Measurements from ENCODE around the gene LMO3.

Gene LMO3

DNA sequence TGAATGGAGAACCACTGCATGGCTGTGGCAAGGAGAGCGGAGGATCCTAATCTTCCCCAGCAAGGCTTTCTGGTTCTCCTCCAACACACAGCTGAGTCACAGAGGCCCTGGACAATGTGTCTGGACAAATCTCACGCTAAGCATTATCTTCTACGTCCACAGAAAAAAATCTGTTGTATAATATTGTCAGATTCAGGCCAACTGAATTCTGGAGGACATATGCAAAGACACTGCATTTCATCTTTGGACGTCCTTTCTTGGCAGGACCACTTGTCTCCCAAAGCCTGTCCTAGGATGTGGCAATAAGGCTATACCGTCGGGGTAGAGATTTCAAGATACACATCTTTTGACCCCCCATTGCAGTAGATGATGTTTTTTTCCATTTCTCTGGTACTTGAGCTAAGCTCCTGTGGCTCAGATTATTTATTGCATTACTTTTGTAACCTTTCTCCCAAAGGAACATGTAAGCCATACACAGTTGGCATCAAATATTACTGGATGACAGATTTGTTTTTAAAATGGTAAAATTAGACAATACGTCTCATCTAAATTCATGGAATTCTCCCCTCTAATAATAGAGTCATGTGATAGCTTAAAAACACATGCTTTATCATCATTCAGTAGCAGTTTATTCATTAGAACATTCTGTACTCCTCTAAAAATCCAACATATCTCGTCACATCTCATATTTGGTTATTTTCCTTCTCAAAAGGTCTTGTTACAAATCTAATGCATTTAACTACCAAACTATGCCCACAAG lies 19.4 kb downstream of the LMO3 start:
- Mint-ChIP-seq H3K4me1 (ENCODE audit: low read depth) (no peaks in the 10 kb centered on the region), H3K4me3 (no peak overlapping the region), H3K36me3 (ENCODE audit: low read depth) (no peaks in the 10 kb centered on the region), H3K27me3 (no peaks in the 10 kb centered on the region), H3K9me3 (peaks cover 11% of the 10 kb centered on the region), H3K27ac (no peak overlapping the region)
- no peak for DNase-seq

DNA sequence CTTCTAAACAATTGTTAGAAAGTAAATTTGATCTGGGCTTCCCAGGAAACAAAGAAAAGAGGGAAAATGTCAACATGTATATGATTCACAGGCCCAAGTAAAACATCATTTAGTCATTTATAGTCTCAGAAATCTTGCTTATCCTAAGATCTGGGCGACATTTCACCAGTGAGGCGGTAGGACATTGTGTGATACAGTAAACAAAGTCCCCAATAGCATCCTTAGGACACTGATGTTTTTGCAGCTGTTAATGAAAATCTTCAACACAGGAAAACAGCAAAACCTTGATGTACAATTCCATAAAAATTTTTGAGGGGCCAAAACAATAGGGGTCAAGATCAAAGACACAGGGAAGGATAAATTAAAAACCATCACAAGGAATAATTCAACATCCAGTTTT lies 20.2 kb downstream of the LMO3 start:
- H3K36me3 Mint-ChIP-seq (ENCODE audit: low read depth), result no peaks in the 10 kb centered on the region
- H3K27ac Mint-ChIP-seq, result no peak overlapping the region
- DNase-seq, result no peak
- no peak overlapping the region for H3K4me3 Mint-ChIP-seq
- H3K27me3 Mint-ChIP-seq, result no peaks in the 10 kb centered on the region
- no peaks in the 10 kb centered on the region for H3K4me1 Mint-ChIP-seq (ENCODE audit: low read depth)
- peaks cover 11% of the 10 kb centered on the region for H3K9me3 Mint-ChIP-seq

DNA sequence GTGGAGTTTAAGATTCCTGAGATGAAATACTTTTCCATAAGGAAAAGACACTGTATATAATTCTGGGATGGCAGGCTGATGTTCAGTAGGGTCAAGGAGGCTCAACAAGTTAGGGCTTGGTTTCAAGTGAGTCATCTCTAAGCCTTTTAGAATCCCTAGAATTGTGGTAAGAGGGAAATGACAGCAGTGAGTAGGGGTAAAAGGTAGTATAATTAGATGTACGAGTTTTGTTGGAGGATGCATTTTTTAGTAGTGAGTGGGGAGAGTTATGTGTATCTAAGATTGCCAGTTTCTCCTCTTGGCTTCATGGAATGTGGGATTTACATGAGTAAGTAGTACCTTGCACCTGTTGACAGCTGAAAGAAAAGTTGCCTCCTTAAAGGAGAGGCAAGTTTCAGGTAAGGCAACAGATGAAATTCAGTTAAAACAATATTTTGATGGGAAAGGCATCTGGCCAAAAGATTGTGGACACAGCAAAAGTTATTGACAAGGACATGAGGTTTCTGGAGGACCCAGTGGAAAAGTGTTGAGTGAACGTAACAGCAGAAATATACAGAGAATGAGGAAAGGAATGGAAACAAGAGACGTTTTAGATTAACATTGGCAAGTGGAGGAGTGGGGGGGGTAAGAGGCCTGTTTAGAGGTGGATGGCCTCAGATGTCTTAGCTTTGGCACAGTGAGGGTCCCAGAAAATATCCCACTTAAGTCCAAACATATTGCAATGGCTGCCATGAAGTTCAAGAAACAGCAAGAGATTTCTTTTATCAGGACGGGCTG lies 21.8 kb downstream of the LMO3 start:
- Mint-ChIP-seq H3K4me3 (no peak overlapping the region), H3K9me3 (peaks cover 8% of the 10 kb centered on the region), H3K27ac (no peak overlapping the region), H3K4me1 (ENCODE audit: low read depth) (no peaks in the 10 kb centered on the region), H3K27me3 (no peaks in the 10 kb centered on the region), H3K36me3 (ENCODE audit: low read depth) (no peaks in the 10 kb centered on the region)
- DNase-seq, result no peak

DNA sequence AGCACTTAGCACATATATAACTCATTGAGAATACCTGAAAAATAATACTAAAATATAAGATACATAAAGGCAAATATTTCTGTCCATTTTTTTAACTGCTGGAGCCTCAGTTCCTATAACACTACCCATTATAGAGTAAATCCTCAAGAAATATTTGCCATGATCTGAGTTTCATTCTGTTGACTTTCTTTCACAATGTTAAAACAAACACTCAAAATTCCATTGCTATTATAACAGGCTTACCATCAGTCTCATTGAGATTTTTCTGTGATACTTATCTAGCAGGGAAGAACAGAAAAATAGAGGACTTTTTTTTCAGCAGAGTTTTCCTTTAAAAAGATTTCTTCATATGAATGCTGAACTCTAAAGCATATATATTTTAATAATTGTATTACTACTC lies 24.5 kb downstream of the LMO3 start:
- H3K27me3 Mint-ChIP-seq, result no peaks in the 10 kb centered on the region
- H3K4me3 Mint-ChIP-seq, result no peak overlapping the region
- no peaks in the 10 kb centered on the region for H3K4me1 Mint-ChIP-seq (ENCODE audit: low read depth)
- H3K27ac Mint-ChIP-seq, result no peak overlapping the region
- no peaks in the 10 kb centered on the region for H3K36me3 Mint-ChIP-seq (ENCODE audit: low read depth)
- DNase-seq, result no peak
- H3K9me3 Mint-ChIP-seq, result peaks cover 8% of the 10 kb centered on the region

DNA sequence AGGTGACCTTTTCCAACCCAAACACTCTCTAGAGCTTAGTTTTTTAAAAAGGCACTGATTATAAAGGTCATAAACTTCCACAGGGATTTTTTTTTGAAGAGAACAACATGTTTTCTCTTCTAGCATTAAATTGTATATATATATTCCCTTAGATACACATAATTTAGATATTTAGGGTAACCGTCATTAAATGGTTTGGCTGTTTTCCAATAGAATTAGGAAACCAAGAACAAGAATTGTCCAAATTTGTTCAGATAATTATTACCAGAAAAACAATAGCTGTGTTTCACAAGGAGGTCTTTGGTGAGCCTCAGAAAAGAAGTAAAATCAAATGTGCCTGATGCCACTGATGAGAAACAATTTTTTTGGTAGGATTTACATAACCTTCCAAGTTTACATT lies 26.9 kb downstream of the LMO3 start:
- Mint-ChIP-seq H3K9me3 (peaks cover 6% of the 10 kb centered on the region), H3K36me3 (ENCODE audit: low read depth) (no peaks in the 10 kb centered on the region), H3K27ac (no peak overlapping the region), H3K27me3 (no peaks in the 10 kb centered on the region), H3K4me1 (ENCODE audit: low read depth) (no peaks in the 10 kb centered on the region), H3K4me3 (no peak overlapping the region)
- no peak for DNase-seq

DNA sequence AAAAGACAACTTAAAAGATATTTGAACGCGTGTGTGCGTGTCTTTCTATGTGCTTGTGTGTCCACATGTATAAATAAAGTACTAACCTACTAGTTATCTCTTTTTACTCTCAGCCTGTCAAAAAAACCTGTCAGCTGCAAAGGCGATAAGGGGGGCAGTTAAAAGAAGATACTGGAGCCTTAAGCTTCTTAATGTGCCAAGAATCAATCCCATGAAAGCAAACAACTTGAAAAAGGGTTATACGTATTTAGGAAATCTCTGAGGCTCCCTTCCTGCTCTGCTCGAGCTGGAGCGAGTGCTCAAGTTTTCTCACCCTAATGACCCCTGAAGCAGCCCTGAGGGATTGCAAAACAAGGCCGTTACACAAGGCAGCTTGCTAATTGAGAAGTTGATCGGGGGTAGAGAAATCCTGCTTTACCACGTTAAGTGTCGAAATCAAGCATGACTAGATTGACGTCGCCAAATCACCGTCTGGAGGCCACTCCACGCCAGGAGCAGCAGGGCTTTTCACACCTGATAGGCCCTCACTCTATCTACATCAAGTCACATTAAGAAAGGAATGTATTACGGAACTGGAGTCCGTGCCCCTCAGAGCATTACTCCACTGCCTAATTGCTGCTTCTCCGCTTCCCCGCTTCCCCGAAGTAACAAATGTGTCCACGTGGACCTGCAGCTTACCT lies 32.4 kb downstream of the LMO3 start:
- Mint-ChIP-seq H3K4me1 (ENCODE audit: low read depth) (no peaks in the 10 kb centered on the region), H3K27ac (no peak overlapping the region), H3K27me3 (no peaks in the 10 kb centered on the region), H3K9me3 (no peaks in the 10 kb centered on the region), H3K36me3 (ENCODE audit: low read depth) (no peaks in the 10 kb centered on the region), H3K4me3 (no peak overlapping the region)
- DNase-seq, result no peak

DNA sequence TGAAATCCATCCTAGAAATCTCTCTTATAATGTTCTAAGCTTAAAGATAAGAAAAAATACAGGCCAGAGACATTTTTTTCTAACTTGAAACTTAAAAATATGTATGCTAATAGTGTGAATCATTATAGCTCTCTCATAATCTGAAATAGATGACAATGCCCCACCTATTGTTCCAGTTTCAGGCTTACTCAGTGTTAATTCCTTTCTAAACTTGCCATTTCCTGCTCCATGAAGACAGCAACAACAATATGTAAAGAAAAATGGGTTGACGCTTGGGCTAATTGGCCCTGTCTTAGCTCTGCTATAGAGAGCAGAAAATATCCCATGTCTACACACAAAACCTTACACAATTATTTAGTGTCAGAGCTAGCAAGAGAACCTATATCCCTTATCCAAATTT lies 37.1 kb downstream of the LMO3 start:
- Mint-ChIP-seq H3K4me3 (no peak overlapping the region), H3K27ac (no peak overlapping the region), H3K4me1 (ENCODE audit: low read depth) (no peaks in the 10 kb centered on the region), H3K9me3 (peaks cover 10% of the 10 kb centered on the region), H3K27me3 (no peaks in the 10 kb centered on the region), H3K36me3 (ENCODE audit: low read depth) (no peaks in the 10 kb centered on the region)
- no peak for DNase-seq

DNA sequence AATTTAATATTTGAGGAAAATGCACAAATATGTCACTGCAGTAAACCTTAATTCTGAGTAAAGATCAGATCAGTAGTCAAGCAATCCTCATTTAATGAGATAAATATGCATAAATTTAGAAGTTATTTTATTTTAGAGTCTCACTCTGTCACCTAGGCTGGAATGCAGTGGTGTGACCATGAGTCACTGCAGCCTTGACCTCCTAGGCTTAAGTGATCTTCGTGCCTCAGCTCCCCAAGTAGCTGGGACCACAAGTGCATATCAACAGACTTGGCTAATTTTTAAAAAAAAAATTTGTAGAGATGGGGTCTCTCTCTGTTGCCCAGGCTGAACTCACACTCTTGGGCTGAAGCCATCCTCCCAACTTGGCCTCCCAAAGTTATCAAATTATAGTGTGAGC lies 41.3 kb downstream of the LMO3 start:
- H3K4me3 Mint-ChIP-seq, result no peak overlapping the region
- H3K4me1 Mint-ChIP-seq (ENCODE audit: low read depth), result no peaks in the 10 kb centered on the region
- H3K27me3 Mint-ChIP-seq, result no peaks in the 10 kb centered on the region
- no peak overlapping the region for H3K27ac Mint-ChIP-seq
- DNase-seq, result no peak
- no peaks in the 10 kb centered on the region for H3K36me3 Mint-ChIP-seq (ENCODE audit: low read depth)
- H3K9me3 Mint-ChIP-seq, result peaks cover 10% of the 10 kb centered on the region

DNA sequence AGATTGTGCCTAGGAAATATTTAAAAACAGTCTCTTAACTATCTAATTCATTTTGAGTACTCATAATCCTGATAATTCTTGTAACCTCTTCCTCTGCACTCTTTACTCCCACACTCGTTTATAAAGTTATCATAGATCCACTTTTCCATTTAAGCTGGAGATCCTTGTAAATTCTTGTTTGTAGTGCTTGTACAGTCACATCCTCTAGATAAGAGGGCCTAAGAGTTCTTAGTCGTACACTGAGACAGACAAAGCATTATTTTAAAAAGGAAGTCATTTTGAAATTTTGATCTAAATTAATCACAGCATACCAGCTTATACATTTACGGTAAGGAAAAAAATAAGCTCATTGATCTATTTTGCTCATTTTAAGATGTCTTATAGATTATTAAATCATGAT lies 42.5 kb downstream of the LMO3 start:
- Mint-ChIP-seq H3K4me3 (no peak overlapping the region), H3K36me3 (ENCODE audit: low read depth) (no peaks in the 10 kb centered on the region), H3K9me3 (peaks cover 10% of the 10 kb centered on the region), H3K4me1 (ENCODE audit: low read depth) (no peaks in the 10 kb centered on the region), H3K27ac (no peak overlapping the region), H3K27me3 (no peaks in the 10 kb centered on the region)
- no peak for DNase-seq

DNA sequence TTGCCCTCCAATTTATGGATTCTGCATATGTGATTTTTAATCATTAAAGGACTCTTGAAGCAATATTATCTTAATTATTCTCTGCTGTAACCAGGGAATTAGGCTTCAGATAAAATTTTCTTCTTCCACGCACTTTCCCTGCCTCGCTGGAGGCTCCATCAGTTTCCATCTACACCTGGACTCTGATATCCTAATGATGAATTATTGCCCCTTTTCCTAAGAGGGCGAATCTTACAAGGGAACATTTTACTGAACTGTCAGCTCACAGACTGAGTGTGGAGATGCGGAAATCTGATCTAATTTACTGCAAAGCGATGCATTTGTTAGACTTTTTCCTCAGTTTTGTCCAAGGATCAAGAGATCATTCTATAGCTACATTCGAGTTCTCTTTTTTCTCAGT lies 43.0 kb downstream of the LMO3 start:
- no peaks in the 10 kb centered on the region for H3K36me3 Mint-ChIP-seq (ENCODE audit: low read depth)
- H3K4me1 Mint-ChIP-seq (ENCODE audit: low read depth), result no peaks in the 10 kb centered on the region
- no peak for DNase-seq
- H3K4me3 Mint-ChIP-seq, result no peak overlapping the region
- no peaks in the 10 kb centered on the region for H3K27me3 Mint-ChIP-seq
- H3K27ac Mint-ChIP-seq, result no peak overlapping the region
- peaks cover 9% of the 10 kb centered on the region for H3K9me3 Mint-ChIP-seq

DNA sequence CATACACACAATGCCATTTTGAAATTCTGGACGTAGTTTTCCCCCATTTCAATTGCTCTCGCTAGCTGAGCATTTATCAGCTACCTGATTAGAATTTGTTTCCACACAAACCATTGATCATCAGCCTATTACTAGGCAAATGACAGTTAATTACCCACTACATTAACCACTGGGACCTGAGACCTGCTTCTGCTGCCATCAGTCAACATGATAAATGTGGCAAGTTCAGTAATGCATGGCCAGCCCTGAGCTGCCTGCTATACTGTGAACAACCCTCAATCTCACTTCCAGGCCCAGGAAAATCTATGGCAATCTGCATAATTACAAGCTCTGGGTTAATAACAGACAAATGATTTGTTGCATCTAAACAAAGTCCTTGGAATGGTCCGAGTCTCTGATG lies 43.5 kb downstream of the LMO3 start:
- H3K4me1 Mint-ChIP-seq (ENCODE audit: low read depth), result no peaks in the 10 kb centered on the region
- H3K36me3 Mint-ChIP-seq (ENCODE audit: low read depth), result no peaks in the 10 kb centered on the region
- H3K27ac Mint-ChIP-seq, result no peak overlapping the region
- H3K4me3 Mint-ChIP-seq, result no peak overlapping the region
- no peaks in the 10 kb centered on the region for H3K27me3 Mint-ChIP-seq
- H3K9me3 Mint-ChIP-seq, result peaks cover 6% of the 10 kb centered on the region
- no peak for DNase-seq

DNA sequence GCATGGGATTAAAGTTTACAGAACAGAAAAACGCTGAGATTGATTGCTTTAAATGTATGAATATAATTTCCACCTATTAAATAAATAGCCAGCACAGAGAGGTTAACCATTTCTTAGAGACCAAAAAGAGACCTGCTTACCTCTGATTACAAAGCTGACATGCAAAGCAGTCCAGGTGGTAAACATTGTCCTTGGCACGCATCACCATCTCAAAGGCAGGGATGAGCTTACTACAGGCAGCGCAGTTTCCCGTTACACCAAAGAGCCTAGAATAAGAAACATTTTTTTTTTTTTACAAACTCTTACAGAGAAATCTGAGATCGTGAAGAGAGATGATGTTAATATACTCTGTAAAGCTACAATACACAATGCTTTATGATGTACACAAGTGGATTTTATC lies 45.7 kb downstream of the LMO3 start:
- Mint-ChIP-seq H3K4me3 (no peak overlapping the region), H3K4me1 (ENCODE audit: low read depth) (no peaks in the 10 kb centered on the region), H3K9me3 (no peaks in the 10 kb centered on the region)

DNA sequence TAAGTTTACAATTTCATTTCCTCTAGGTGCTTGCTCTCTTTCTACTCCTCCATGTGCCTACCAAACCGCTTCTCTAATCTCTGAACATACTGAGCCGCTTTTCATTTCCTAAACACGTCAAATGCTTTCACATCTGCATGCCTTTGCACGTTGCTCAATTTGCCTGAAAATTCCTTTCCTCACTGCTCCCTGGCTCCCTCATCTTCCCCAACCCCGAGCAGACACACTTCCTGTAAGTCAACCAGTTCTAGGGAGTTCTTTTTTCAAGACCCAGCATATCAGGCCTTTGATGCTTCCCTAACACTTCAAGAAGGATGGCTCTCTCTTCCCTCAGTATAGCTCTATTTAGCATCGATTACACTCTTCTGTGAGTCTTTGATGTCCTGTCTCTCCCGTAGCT lies 50.3 kb downstream of the LMO3 start:
- Mint-ChIP-seq H3K4me1 (ENCODE audit: low read depth) (no peaks in the 10 kb centered on the region), H3K36me3 (ENCODE audit: low read depth) (no peaks in the 10 kb centered on the region), H3K9me3 (no peaks in the 10 kb centered on the region), H3K4me3 (no peak overlapping the region), H3K27me3 (no peaks in the 10 kb centered on the region), H3K27ac (no peak overlapping the region)
- DNase-seq, result no peak

More for the DNA sequence above, 45.7 kb downstream of the LMO3 start:
- Mint-ChIP-seq H3K27ac (no peak overlapping the region), H3K36me3 (ENCODE audit: low read depth) (no peaks in the 10 kb centered on the region), H3K27me3 (no peaks in the 10 kb centered on the region)
- no peak for DNase-seq

DNA sequence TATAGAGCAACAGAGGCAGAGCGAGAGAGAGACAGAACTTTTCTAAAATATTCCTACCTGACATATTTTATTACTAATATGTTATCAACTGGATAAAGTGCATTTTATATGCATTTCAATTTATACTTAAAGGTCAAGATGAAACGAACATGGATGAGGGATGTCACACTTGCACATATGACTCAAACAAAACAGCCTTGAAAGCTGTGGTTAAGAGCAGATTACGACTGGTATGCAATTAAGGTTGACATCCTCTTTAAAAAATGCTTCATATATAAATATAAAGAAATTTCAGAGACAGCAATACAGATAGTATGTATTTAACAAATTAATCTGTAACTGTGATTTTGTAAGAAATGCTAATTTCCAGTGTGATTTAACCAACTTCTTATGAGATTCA lies 52.5 kb downstream of the LMO3 start:
- no peaks in the 10 kb centered on the region for H3K36me3 Mint-ChIP-seq (ENCODE audit: low read depth)
- H3K4me1 Mint-ChIP-seq (ENCODE audit: low read depth), result no peaks in the 10 kb centered on the region
- H3K4me3 Mint-ChIP-seq, result no peak overlapping the region
- no peak overlapping the region for H3K27ac Mint-ChIP-seq
- no peaks in the 10 kb centered on the region for H3K9me3 Mint-ChIP-seq
- DNase-seq, result no peak
- no peaks in the 10 kb centered on the region for H3K27me3 Mint-ChIP-seq

DNA sequence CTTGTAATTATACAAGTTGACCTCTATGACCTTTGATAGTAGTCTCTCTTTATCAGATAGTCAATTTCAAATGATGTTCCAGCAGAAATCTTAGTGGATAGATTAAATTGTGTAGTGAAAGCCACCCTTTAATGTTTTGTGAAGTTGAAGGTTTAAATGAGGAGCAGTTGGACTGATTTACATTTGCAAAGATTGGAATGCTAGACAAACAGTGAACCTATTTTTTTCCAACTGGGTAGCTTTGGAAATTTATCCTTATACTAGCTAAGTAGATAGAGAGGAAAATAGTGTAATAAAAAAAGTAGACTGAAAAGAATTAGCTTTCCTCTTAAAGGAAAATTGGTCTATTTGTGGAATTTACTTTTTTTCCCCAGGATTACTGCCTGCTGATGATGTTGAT lies 53.7 kb downstream of the LMO3 start:
- Mint-ChIP-seq H3K9me3 (peaks cover under 1% of the 10 kb centered on the region), H3K27ac (no peak overlapping the region), H3K4me1 (ENCODE audit: low read depth) (no peaks in the 10 kb centered on the region), H3K27me3 (no peaks in the 10 kb centered on the region), H3K36me3 (ENCODE audit: low read depth) (no peaks in the 10 kb centered on the region), H3K4me3 (no peak overlapping the region)
- no peak for DNase-seq

Data from activated T-cell treated with anti-CD3 and anti-CD28 coated beads, Interleukin-2, amount 50 U/mL, for 24 hours (primary cell).